Activated CD4-positive, alpha-beta T cell treated with anti-CD3 and anti-CD28 coated beads for 1 hour (primary cell): ENCODE measurements around the gene SETD1A.
"Not testable (repeated sequence)": the region's sequence is repeated elsewhere in the genome, so short reads cannot be mapped to it uniquely, and the experiment has no call there.

Experiments used
- DNase-seq: peaks from one replicate; pipeline ENCODE4 v3.0.0-alpha.2; 2020

SETD1A gene

DNA sequence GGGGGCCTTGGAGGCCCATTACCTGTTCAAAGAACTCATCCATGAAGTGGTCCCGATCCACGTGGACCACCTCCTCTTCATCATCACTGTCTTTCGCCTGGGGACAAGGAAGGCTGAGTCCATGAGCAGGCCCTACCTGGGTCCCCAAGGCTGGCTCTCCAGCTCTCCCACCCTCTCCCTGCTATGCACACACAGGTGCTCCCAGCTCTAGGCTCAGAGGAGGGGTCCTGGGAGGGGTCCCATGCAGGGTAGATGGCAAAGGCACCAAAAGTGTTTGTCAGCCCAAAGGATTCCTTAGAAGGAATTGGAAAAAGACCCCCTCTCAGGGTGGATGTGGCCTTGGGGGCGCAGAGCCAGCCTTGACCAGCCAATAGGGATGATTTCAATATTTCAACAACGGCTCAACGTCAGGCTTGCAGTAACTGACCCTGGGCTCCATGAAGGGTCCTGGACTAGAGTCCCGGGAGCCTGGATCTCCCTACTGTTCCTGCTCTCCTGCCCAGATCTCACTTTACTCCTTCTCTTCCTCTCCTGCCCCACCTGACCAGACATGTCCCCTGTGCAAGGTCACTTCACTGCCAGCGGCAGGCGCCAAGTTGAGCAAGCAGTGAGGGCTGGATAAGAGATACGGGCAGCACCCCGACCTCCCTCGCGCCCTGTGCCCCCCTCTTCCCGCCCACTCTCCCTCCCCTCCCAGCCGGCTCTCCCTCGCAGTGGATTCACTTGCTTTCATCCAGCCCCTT lies 44.1 kb downstream of the SETD1A start:
- no peak for DNase-seq

DNA sequence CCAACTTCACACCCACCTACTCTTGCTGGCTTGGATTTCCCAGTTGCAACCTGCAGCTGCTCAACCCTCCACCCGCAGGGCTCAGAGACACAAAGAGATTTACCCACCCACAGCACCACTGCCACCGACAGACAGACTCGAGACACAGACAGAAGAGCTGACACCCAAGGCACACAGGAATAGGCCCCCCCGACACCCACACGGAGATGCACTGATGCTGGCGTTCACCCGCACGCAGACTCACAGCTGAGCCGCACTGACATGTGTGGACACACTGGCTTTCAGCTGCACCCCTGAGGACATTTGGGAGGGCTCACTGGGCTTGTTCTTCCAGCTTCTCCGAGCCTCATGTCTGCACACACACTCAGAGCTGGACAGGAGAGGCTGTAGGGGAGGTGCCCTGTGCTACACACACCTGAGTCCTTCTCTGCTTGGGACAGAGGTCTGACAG lies 44.7 kb downstream of the SETD1A start:
- no peak for DNase-seq

GRCh38 chr16:31002862-31003341 lies 45.3 kb downstream of the SETD1A start:
- no peak for DNase-seq

DNA sequence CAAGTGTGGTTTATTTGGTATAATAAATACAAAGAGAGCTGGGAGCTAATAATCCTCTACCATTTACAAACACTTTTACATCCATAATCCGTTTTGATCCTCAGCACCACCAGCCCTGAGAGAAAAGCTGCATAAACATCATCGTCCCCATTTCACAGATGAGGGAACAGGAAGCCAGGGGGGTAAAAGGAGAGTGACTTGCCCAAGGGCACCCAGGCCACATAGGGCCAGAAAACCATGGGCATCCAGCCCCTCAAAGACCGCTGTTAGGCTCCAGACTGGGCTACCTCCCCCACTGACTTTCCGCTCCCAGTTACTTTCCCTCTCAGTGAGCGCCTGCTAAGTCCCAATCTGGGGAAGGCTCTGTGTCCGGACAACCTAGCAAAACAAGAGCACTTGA lies 46.2 kb downstream of the SETD1A start:
- DNase-seq: no peak

DNA sequence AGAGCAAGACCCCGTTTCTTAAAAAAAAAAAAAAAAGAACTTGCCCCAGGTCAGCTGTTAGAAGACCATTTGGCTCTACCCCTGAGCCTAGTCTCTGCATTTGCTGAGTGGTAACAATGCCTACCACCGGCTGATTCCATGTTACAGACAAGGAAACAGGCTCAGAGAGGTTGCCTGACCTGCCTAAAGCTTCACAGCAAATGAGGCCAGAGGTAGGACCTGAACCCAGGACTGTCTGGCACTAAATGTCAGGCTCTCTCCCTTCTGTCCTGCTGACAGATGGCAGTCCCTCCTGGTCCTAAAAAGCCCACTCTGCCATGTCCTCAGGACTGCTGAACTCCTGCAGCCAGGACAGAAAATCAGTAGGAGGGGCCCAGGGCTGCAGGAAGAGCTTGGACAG lies 47.1 kb downstream of the SETD1A start:
- no peak for DNase-seq

DNA sequence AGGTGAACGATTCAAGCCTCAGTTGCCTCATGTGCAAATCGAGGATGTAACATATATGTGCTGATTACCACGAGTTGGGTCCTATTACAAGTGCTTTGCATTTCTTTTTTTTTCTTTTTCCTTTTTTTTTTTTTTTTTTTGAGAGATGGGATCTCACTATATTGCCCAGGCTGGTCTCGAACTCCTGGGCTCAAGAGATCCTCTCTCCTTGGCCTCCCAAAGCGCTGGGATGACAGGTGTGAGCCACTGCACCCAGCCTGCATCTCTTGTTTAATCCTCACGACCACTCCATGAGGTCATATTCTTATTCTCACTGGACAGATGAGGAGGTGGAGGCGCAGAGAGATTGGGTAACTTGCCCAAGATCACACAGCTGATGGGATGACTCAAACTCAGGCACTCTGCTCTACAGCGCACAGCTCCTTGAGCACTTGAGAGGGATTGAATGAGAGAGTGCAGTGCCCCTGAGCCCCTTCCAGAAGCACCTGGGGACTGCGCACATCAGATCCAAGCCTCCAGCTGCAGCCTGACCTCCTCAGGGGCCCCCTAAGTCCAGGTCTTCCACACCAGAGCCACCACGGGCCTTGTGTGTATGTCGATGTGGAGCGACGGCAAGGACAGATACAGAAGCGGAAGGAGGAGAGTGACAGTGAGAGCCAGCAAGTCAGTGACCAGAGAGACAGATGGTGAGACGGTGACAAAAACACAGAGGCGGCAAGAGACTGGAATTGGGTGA lies 48.0 kb downstream of the SETD1A start:
- no peak for DNase-seq

- DNase-seq: no peak
These were observed 48.5 kb downstream of the SETD1A start for GRCh38 chr16:31006086-31006385.

GRCh38 chr16:31006589-31006988 lies 49.0 kb downstream of the SETD1A start:
- no peak for DNase-seq

- no peak for DNase-seq
These were observed 50.1 kb downstream of the SETD1A start for GRCh38 chr16:31007684-31008083.

DNA sequence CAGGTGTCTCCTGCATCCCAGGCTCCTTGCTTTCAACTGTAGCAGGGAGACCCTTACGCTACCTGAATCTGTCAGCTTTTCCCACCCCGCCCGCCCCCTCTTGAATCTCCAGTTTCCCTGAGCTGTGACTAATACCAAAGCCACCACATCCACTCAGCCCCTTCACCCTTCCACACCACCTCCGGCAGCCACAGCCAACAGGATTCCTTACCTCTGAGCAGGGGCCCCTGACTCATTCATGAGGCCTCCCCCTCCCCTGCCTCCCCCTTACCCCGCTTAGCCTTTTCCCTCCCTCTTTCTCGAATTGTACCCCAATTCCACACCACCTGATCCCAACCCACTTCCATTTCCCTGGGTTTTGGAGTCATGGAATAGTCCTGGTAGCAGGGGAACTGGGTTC lies 50.6 kb downstream of the SETD1A start:
- no peak for DNase-seq

DNA sequence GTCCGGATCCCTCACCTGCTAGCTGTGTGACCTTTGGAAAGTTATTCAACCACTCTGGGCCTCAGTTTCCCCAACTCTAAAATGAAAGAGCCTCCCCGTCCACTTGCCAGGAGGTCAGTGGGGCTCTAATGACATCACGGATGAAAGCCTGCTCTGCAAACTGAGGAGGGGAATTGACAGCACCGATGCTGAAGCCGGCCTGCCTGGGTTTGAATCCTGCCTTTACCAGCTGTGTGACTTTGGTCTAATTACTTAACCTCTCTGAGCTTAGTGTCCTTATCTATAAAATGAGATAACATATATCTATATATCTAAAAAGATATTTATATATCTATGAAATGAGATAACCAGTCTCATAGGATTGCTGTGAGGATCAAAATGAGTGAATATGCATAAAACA lies 51.0 kb downstream of the SETD1A start:
- DNase-seq: no peak

DNA sequence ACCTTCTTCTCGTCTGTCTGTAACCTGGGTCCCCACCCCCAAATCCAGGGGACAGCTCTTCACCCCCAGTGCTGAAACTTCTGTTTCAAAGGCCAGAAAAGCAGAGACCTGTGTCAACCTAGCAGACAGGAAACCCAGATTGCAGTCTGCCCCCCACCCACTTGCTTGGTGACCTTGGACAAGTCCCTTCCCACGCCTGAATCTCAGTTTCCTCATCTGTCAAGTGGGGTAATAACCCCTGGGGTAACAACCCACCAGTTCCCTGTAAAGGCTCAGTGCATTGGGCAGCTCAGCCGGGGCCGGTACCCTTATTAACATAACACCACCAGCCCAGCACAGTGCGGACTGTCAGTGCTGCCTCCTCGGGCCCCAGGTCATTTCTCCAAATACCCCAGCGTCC lies 51.6 kb downstream of the SETD1A start:
- DNase-seq: no peak

DNA sequence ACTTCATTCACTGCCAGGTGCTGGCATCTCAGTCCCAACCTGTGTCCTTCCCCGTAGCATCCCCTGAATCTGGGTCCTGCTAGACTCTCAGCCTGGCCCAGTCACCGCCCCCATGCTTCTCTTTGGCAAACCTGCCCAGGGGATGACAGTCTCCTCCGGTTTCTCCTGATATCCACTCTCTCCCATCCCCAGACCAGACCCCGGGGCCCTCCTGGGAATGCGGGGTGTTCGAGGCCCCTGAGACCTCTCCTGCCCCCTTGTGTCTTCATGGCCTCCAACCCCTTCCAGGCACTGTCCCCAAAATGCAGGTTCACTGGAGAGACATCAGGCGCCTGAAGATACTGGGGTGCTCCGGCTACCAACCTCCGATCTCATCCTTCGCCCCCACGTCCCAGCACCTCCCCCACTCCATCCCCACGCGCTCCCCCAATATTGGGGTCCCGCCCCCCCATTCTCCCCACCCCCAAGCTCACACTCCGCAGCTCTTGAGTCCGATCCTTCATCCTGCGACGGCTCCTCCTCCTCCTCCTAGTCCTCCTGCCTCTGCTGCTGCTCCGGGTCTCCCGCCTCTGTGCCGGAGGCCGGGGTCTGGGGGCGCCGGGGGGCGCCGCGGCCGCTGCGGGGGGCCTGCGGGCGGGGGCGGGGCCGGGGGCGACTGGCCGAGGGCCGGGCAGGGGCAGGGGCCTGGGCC lies 52.5 kb downstream of the SETD1A start:
- DNase-seq: no peak

DNA sequence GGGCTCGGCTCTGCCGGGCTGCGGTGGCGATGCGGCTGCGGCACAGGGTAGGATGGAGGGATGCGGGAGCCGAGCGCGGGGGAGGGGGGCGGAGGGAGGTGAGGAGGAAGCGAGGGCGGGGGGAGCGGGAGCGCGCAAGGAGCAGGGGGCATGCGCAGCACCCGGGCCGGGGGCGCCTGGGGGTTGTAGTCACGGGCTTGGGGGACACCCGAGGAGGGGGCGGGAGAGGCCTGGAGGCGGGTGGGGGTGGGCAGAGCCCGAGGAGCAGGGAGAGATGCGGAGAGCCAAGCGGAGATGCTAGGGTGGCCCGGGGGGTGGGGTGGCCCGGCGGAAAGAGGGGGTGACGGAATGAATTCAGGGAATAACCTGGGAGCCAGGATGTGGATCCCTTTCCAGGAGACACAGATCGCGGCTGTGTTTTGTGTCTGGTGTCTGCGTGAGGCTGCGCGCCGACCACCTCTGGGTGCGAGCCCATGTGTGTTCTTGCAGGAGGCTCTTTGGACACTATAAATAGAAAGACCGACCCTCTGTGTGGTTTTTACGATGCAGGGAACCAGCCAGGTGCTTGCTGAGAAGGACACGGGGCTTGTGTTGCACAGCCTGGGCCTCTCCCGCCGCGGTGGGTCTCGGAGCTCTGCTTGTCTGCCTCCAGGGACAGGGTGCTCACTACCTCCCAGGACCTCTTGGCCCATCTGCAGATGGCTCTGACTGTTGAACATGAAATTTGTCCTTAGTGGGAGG lies 53.2 kb downstream of the SETD1A start, which contains the start of gene STX1B:
STX1B (minus strand) TSS at position 54 of the 741 bp plus-strand sequence. CDS start 242 bp downstream, outside the sequence.
- peak; percentile 29 for DNase-seq

DNA sequence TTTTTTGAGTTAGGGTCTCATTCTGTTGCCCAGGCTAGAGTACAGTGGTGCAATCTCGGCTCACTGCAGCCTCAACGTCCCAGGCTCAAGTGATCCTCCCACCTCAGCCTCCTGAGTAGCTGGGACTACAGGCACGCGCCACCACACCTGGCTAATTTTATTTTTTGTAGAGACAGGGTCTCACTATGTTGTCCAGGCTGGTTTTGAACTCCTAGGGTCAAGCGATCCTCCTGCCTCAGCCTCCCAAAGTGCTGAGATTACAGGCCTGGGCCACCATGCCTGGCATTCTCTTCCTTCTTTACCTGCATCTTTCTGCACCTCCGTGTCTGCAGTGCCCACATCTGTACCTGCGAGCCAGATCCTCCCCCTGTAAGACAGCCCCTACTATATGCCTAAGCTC lies 54.3 kb downstream of the SETD1A start:
- DNase-seq: not testable (repeated sequence)

GRCh38 chr16:31013292-31013691 lies 55.7 kb downstream of the SETD1A start:
- not testable (repeated sequence) for DNase-seq

DNA sequence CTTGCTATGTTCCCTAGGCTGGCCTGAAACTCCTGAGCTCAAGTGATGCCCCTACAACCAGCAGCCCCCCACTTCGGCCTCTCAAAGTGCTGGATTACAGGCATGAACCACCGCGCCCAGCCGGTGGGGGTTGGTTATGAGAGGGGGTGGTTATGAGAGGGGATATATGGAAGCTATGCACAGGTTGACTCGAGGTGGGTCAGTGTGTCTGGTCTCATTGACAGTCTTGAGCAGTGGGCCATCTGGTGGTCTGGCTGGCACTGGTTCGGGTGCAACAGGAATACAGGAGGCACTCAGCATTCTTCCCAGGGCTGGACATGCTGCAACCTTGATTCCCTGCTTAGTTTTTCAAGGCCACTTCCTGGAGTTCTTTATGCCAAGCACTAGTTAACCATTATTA lies 58.5 kb downstream of the SETD1A start:
- DNase-seq: no peak

DNA sequence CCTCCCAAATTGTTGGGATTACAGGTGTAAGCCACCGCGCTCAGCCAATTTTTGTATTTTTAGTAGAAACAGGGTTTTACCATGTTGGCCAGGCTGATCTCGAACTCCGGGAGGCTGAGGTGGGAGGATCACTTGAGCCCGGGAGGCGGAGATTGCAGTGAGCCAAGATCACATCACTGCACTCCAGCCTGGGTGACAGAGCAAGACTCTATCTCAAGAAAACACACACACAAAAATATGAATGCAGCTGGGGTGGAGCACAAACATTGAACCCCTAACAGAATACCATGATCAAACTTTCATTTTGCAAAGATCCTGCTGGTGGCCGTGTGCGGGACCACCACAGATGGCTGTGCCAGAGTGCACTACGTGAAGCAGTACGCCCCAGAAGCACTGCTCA lies 60.2 kb downstream of the SETD1A start:
- not testable (repeated sequence) for DNase-seq

GRCh38 chr16:31020536-31020935 lies 63.0 kb downstream of the SETD1A start:
- DNase-seq: no peak

- no peak for DNase-seq
These were observed 65.1 kb downstream of the SETD1A start for GRCh38 chr16:31022544-31023251.

DNA sequence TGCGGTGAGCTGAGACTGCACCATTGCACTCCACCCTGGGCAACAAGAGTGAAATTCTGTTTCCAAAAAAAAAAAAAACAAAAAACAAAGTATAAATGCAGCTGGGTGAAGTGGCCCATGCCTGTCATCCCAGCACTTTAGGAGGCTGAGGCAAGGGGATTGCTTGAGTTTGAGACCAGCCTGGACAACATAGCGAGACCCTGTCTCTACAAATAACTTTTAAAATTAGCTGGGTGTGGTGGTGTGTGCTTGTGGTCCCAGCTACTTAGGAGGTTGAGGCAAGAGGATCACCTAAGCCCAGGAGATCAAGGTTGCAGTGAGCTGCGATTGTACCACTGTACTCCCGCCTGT lies 65.7 kb downstream of the SETD1A start:
- DNase-seq: no peak

DNA sequence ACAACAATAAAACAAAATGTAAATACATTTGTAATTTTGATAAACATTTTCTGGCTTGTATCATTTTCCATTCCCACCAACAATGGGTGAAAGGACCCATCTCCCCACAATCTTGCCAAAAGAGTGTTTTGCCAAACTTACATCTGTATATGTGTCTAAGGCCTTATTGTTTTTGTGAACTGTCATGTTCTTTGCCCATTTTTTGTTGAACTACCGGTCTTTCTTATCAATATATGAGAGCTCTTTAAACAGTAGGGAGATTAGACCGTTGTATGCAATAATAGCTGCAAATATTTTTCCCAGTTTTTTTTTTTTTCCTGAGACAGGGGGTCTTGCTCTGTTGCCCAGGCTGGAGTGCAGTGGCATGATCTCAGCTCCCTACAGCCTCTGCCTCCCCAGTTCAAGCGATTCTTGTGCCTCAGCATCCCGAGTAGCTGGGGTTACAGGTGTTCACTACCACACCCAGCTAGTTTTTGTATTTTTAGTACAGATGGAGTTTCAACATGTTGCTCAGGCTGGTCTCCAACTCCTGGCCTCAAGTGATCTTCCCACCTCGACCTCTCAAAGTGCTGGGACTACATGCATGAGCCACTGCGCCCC lies 66.2 kb downstream of the SETD1A start:
- DNase-seq: no peak
